GM21390 (cell line): ENCODE results near the gene HMG20A.

Experiments
- ATAC-seq: cut with Tn5 transposase; IDR thresholded peaks from one replicate; pipeline ENCODE4 v1.9.1; 2021; ENCODE audit not compliant: unreplicated experiment

HMG20A gene

GRCh38 chr15:77532846-77533245 is 112.2 kb downstream of the HMG20A start:
- no peak for ATAC-seq

GRCh38 chr15:77533578-77534430 is 113.1 kb downstream of the HMG20A start:
- no peak for ATAC-seq
